ENCODE measurements around the gene FBN1. TPM values are rescaled to one million over a fixed set of nuclear protein-coding genes. Genes with fewer than 3 reads are reported as not detected.

FBN1 gene
- polyA plus RNA-seq, 1 donor = 98.2 TPM

DNA sequence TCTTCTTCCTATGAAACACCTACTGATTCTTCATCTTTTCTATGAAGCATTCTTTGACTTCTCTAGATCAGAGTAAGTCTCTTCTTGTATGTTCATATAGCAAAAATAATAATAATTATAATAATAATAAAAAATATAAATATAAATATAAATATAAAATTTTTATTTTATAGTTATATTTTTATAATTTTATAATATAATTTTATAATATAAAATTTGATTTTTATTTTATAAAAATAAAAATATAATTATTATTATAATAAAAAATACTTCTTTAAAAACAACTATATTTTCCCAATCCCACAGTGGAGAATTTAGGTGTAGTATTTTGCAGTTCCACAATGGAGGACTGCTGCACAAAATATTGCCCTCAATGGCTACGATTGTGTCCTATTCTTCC is 279.9 kb downstream of the FBN1 start:
- no peak for DNase-seq

DNA sequence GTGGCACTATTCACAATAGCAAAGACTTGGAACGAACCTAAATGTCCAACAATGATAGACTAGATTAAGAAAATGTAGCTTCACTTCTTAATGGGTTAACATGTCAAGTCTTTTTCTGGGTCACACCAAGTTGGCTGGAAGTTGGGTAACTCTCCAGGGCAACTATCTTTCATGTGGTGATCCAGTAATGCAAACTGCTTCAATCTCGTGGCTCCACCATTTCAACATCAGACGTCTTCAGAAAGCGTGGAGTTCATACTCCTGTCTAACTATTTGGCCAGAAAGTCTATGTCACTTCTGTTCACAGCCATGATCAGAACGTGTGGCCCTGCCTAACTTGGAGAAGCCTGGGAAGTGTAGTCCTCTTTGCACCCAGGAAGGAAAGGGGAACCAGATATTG is 282.0 kb downstream of the FBN1 start:
- no peak for DNase-seq

DNA sequence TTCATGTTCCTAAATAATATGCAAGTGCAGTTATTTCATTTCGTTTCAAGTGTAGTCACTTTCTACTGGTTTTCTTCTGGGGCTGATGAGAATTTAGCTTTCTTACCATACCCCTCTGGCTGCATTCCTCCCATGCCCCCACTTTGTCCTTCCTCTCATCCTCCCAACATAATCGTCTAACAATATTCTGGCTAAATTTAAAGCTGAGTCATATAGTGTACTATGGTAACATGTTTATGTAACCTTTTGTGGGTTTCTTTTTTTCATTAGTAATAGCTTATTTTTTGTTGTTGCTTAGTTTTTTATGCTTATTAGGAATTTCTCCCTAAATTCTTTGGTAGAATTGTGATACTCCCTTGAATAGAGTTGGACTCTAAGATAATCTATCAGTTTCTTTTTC is 283.8 kb downstream of the FBN1 start:
- no peak for DNase-seq

DNA sequence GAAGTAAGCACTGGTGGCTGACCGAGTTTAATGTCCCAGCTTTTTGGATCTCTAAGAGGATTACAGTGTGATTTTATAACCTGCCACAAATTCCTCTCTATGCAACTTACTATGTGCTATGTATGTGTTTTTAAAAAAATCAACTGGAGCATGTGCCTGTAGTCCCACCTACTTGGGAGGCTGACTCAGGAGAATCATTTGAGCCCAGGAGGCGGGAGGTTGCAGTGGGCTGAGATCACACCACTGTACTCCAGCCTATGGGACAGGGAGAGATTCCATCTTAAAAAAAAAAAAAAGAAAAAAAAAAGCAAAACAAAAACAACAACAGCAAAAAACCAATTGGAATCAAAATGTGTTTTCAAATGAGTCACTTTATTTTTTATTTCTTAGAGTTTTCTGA is 284.7 kb downstream of the FBN1 start:
- DNase-seq = no peak

Other genes with a start within 250 kb of the FBN1 start
- gene CEP152, start 165.4 kb upstream of the FBN1 start, polyA plus RNA-seq (ENCODE audit: insufficient read length) = 14.6 TPM
- gene EID1, start 232.4 kb upstream of the FBN1 start, polyA plus RNA-seq (ENCODE audit: insufficient read length) = 279 TPM